H1 (cell line): Measurements from ENCODE around the gene CDK13. TPM values are rescaled to one million over a fixed set of nuclear protein-coding genes. Genes with fewer than 3 reads are reported as not detected.
A peak's percentile ranks its signal among the peaks of the same experiment; 100 is the strongest.

ENCODE experiments used
- CTCF ChIA-PET: fragments of 300-600 bp; sonication (Branson Sonifier 250); formaldehyde crosslinking; loops from one replicate; lab custom pipeline; 2021; ENCODE audit not compliant: partially characterized antibody; lab: Charles Lee
- POLR2A ChIA-PET: fragments of 300-600 bp; sonication (Branson Sonifier 250); formaldehyde crosslinking; loops from one replicate; lab custom pipeline; 2021; ENCODE audit warnings: inconsistent platforms; ENCODE audit not compliant: partially characterized antibody; lab: Charles Lee
- DNase-seq, 2 experiments: peaks; one replicate each; pipeline versions ENCODE4 v3.0.0 to v3.0.0-alpha.2; 2010 to 2022; ENCODE audit warnings: low spot score in 2 of 2, low read depth in 1 of 2, mixed read lengths in 1 of 2
- FAIRE-seq: peaks from 2 replicates; lab custom pipeline; 2011; peaks lifted over from hg19 to GRCh38; lab: Jason Lieb, UNC
- H2AFZ ChIP-seq: 2 replicates; pipeline ENCODE4 v1.8.1; 2012; ENCODE audit warnings: low read length, inconsistent platforms
- H2AK5ac ChIP-seq: 2 replicates; pipeline ENCODE4 v1.6.1; 2013; ENCODE audit warnings: low read depth, low read length
- H2BK120ac ChIP-seq: replicated peaks from 2 replicates; pipeline ENCODE3; 2013; ENCODE audit warnings: low read depth, low read length, inconsistent platforms
- H2BK12ac ChIP-seq: 2 replicates; pipeline ENCODE4 v1.6.1; 2013; ENCODE audit warnings: low read depth, low read length
- H2BK15ac ChIP-seq: 2 replicates; pipeline ENCODE4 v1.6.1; 2013; ENCODE audit warnings: low read length
- H2BK20ac ChIP-seq: 2 replicates; pipeline ENCODE4 v1.6.1; 2013; ENCODE audit warnings: low read length
- H2BK5ac ChIP-seq: 2 replicates; pipeline ENCODE4 v1.6.1; 2013; ENCODE audit warnings: low read depth, low read length
- H3K14ac ChIP-seq: 2 replicates; pipeline ENCODE4 v1.6.1; 2013; ENCODE audit warnings: inconsistent platforms; ENCODE audit not compliant: insufficient read length
- H3K18ac ChIP-seq: 2 replicates; pipeline ENCODE4 v1.6.1; 2013; ENCODE audit warnings: low read length; ENCODE audit errors: extremely low read depth
- H3K23ac ChIP-seq: 2 replicates; pipeline ENCODE4 v1.6.1; 2013; ENCODE audit warnings: inconsistent platforms; ENCODE audit not compliant: insufficient read length
- H3K23me2 ChIP-seq: 2 replicates; pipeline ENCODE4 v1.6.1; 2013; ENCODE audit warnings: low read depth, low read length
- H3K27ac ChIP-seq: 2 replicates; pipeline ENCODE4 v1.6.1; 2011; ENCODE audit warnings: low read depth, low read length, inconsistent platforms
- H3K27me3 ChIP-seq, 4 experiments: replicated peaks in 1 of 4; 1 replicate in 1 of 4; 2 replicates in 3 of 4; pipeline versions ENCODE4 v1.6.1 to v1.8.1; 2011 to 2013; ENCODE audit warnings: low read length in 3 of 4, mild to moderate bottlenecking in 3 of 4, inconsistent platforms in 2 of 4, mixed read lengths in 2 of 4, moderate library complexity in 1 of 4; ENCODE audit not compliant: control insufficient read depth in 3 of 4, insufficient read depth in 3 of 4; ENCODE audit errors: extremely low read depth in 1 of 4
- H3K36me3 ChIP-seq, 4 experiments: 2 replicates each; pipeline versions ENCODE4 v1.6.1 to v1.8.1; 2011 to 2013; ENCODE audit warnings: mild to moderate bottlenecking in 4 of 4, low read length in 3 of 4, moderate library complexity in 2 of 4, control low read depth in 1 of 4, inconsistent platforms in 1 of 4; ENCODE audit not compliant: insufficient read depth in 4 of 4, control insufficient read depth in 2 of 4
- H3K4ac ChIP-seq: replicated peaks from 2 replicates; pipeline ENCODE3; 2013; ENCODE audit warnings: low read length, low read depth, mixed read lengths, inconsistent platforms; ENCODE audit not compliant: insufficient read length
- H3K4me1 ChIP-seq, 4 experiments: replicated peaks in 1 of 4; 1 replicate in 1 of 4; 2 replicates in 3 of 4; pipeline versions ENCODE4 v1.6.1 to v1.8.1; 2011 to 2013; ENCODE audit warnings: low read length in 3 of 4, inconsistent platforms in 2 of 4, mixed read lengths in 1 of 4; ENCODE audit not compliant: insufficient read depth in 4 of 4, control insufficient read depth in 3 of 4
- H3K4me2 ChIP-seq, 2 experiments: 2 replicates each; pipeline versions ENCODE4 v1.6.1 to v1.8.1; 2011 to 2013; ENCODE audit warnings: low read depth in 2 of 2, low read length in 2 of 2, control low read depth in 1 of 2, inconsistent platforms in 1 of 2, mild to moderate bottlenecking in 1 of 2; ENCODE audit not compliant: insufficient read depth in 1 of 2
- H3K4me3 ChIP-seq, 4 experiments: fragments of 200-600, 300-600 bp in 1 of 4; sonication (generic), shearing (Covaris generic), sonication (Bioruptor Twin) in 1 of 4; 2 replicates each; pipeline versions ENCODE4 v1.5.1 to v1.8.1; 2011 to 2016; ENCODE audit warnings: low read length in 4 of 4, low read depth in 3 of 4, control low read depth in 2 of 4, inconsistent platforms in 2 of 4, mild to moderate bottlenecking in 2 of 4, mixed read lengths in 1 of 4, moderate library complexity in 1 of 4; ENCODE audit not compliant: insufficient read depth in 2 of 4; ENCODE audit errors: extremely low read depth in 1 of 4
- H3K56ac ChIP-seq: replicated peaks from 2 replicates; pipeline ENCODE3; 2013; ENCODE audit warnings: low read depth, mild to moderate bottlenecking, mixed read lengths, low read length, inconsistent platforms; ENCODE audit not compliant: insufficient read length
- H3K79me1 ChIP-seq: 2 replicates; pipeline ENCODE4 v1.6.1; 2013; ENCODE audit warnings: low read depth, low read length, control low read depth
- H3K79me2 ChIP-seq, 2 experiments: 2 replicates each; pipeline versions ENCODE4 v1.6.1 to v1.8.1; 2012 to 2013; ENCODE audit warnings: low read length in 2 of 2, mild to moderate bottlenecking in 2 of 2, inconsistent platforms in 1 of 2; ENCODE audit not compliant: insufficient read depth in 2 of 2, control insufficient read depth in 1 of 2
- H3K9ac ChIP-seq, 4 experiments: replicated peaks in 1 of 4; 1 replicate in 1 of 4; 2 replicates in 3 of 4; pipeline versions ENCODE4 v1.6.1 to v1.8.1; 2011 to 2013; ENCODE audit warnings: low read depth in 3 of 4, low read length in 3 of 4, control low read depth in 2 of 4, mild to moderate bottlenecking in 2 of 4, moderate library complexity in 2 of 4, inconsistent platforms in 1 of 4; ENCODE audit errors: extremely low read depth in 1 of 4
- H3K9me3 ChIP-seq, 2 experiments: 2 replicates each; pipeline versions ENCODE4 v1.6.1 to v1.8.1; 2012 to 2013; ENCODE audit warnings: mild to moderate bottlenecking in 2 of 2, moderate library complexity in 2 of 2, control low read depth in 1 of 2, inconsistent platforms in 1 of 2, low read depth in 1 of 2, low read length in 1 of 2, mixed read lengths in 1 of 2; ENCODE audit not compliant: insufficient read depth in 2 of 2
- H4K20me1 ChIP-seq, 2 experiments: replicated peaks in 1 of 2; 2 replicates each; pipeline versions ENCODE3 to v1.8.1; 2011 to 2013; ENCODE audit warnings: inconsistent platforms in 2 of 2, low read length in 2 of 2, mild to moderate bottlenecking in 1 of 2; ENCODE audit not compliant: insufficient read depth in 2 of 2, control insufficient read depth in 1 of 2
- H4K5ac ChIP-seq: 2 replicates; pipeline ENCODE4 v1.6.1; 2013; ENCODE audit warnings: low read length, low read depth, mixed read lengths, inconsistent platforms; ENCODE audit not compliant: insufficient read length
- H4K8ac ChIP-seq: 2 replicates; pipeline ENCODE4 v1.8.0; 2013; ENCODE audit warnings: mild to moderate bottlenecking, moderate library complexity, low read length, inconsistent platforms; ENCODE audit not compliant: insufficient read depth; ENCODE audit errors: extremely low read depth
- H4K91ac ChIP-seq: replicated peaks from 2 replicates; pipeline ENCODE3; 2013; ENCODE audit warnings: low read length, mixed read lengths, inconsistent platforms; ENCODE audit not compliant: insufficient read length
- BRCA1 ChIP-seq: IDR thresholded peaks from 2 replicates; pipeline ENCODE4 v1.6.1; 2012; ENCODE audit warnings: low read depth, low read length, improper control_type of control experiment
- CEBPB ChIP-seq: IDR thresholded peaks from 2 replicates; pipeline ENCODE4 v1.6.1; 2012; ENCODE audit warnings: low read depth, low read length
- CTCF ChIP-seq, 3 experiments: IDR thresholded peaks; 1 replicate in 2 of 3; 2 replicates in 1 of 3; pipeline versions ENCODE4 v1.5.1 to v1.6.1; 2011; ENCODE audit warnings: low read length in 3 of 3, mild to moderate bottlenecking in 3 of 3, inconsistent platforms in 2 of 3, low read depth in 1 of 3, moderate library complexity in 1 of 3; ENCODE audit not compliant: insufficient read depth in 1 of 3; ENCODE audit errors: control extremely low read depth in 1 of 3
- E2F6 ChIP-seq: IDR thresholded peaks from 2 replicates; pipeline ENCODE4 v1.6.1; 2012; ENCODE audit warnings: inconsistent platforms
- JUND ChIP-seq: IDR thresholded peaks from 2 replicates; pipeline ENCODE4 v1.6.1; 2011; ENCODE audit warnings: mild to moderate bottlenecking, improper control_type of control experiment, low read length
- NANOG ChIP-seq: IDR thresholded peaks from 2 replicates; pipeline ENCODE4 v1.6.1; 2011; ENCODE audit warnings: low read length, low read depth, mild to moderate bottlenecking, inconsistent platforms; ENCODE audit not compliant: insufficient read depth, poor library complexity, severe bottlenecking
- SP2 ChIP-seq: IDR thresholded peaks from 2 replicates; pipeline ENCODE4 v1.6.1; 2012; ENCODE audit warnings: mild to moderate bottlenecking, low read length, inconsistent platforms
- SUZ12 ChIP-seq: fragments of 200-600 bp; sonication (generic); IDR thresholded peaks from 2 replicates; pipeline ENCODE4 v1.6.1; 2012; ENCODE audit warnings: mild to moderate bottlenecking, inconsistent platforms, low read length, moderate library complexity, mixed read lengths
- TCF12 ChIP-seq: IDR thresholded peaks from 2 replicates; pipeline ENCODE4 v1.6.1; 2011; ENCODE audit warnings: low read depth, mild to moderate bottlenecking, low read length
- YY1 ChIP-seq: IDR thresholded peaks from 2 replicates; pipeline ENCODE4 v1.6.1; 2011; ENCODE audit warnings: low read depth, mild to moderate bottlenecking, low read length
- ZNF274 ChIP-seq: IDR thresholded peaks from 2 replicates; pipeline ENCODE4 v1.7.0; 2012; ENCODE audit warnings: low read length, borderline replicate concordance; ENCODE audit errors: extremely low read depth
- WGBS, 2 experiments: shearing (Covaris generic) in 1 of 2; methylation state at CpG; one replicate each; pipeline versions ENCODE4 v1.1.6 to v1.1.7; 2013 to 2015; ENCODE audit warnings: low lambda C conversion rate in 2 of 2, mixed read lengths in 2 of 2, inconsistent platforms in 1 of 2, low coverage in 1 of 2, missing lambda C conversion rate in 1 of 2; ENCODE audit not compliant: insufficient replicate concordance in 2 of 2, insufficient coverage in 1 of 2, insufficient read length in 1 of 2; ENCODE audit errors: extremely low coverage in 1 of 2, missing lambda C conversion rate in 1 of 2; 5-methylcytosine and 5-hydroxymethylcytosine counted together
- polyA plus RNA-seq, 7 experiments: library from polyadenylated mRNA; depleted of rRNA in 3 of 7; stranded (reverse) in 5 of 7; unstranded in 2 of 7; fragments of >200 nt in 5 of 7; fragments of 200-250 nt in 2 of 7; gene quantifications; 1 replicate in 5 of 7; 2 replicates in 1 of 7; 4 replicates in 1 of 7; pipeline versions ENCODE4 v1.2.1 to v1.2.3, GENCODE V29; 2011 to 2013; ENCODE audit warnings: missing spikeins in 2 of 7, mixed read lengths in 2 of 7
- total RNA-seq: library from RNA; stranded (reverse); fragmentation: NEBNext Ultra II Directional; extraction: Animal tissue kit (Norgen Biotek cat#: 25700); gene quantifications from 2 replicates; pipeline ENCODE4 v1.2.1, GENCODE V29; 2021

CDK13 gene
- total and polyA plus RNA-seq, 2 of the 8 experiments (the other 6 are each of a cell fraction or from before 2014, with no cell fraction given) = 22.6 to 49.5 TPM

- Histone ChIP-seq H3K79me2 (no peaks in the 10 kb centered on the region), H3K79me1 (no peaks in the 10 kb centered on the region), H3K4ac (peak overlapping the region; percentile 21), H4K5ac (no peak overlapping the region), H2AK5ac (no peak overlapping the region), H3K9ac (no peak overlapping the region), H3K56ac (no peak overlapping the region), H2BK5ac (no peak overlapping the region), H4K20me1 (no peaks in the 10 kb centered on the region), H2BK120ac (no peak overlapping the region), H3K4me3 (no peak overlapping the region), H2BK15ac (no peak overlapping the region), H3K36me3 (peaks cover 0 to 32% (median 0%) of the 10 kb centered on the region in 4 experiments; a peak in 3 of 8 replicates), H3K4me1 (no peaks in the 10 kb centered on the region; a peak in 1 of 7 replicates), H3K14ac (no peak overlapping the region), H3K9me3 (no peaks in the 10 kb centered on the region), H3K23me2 (no peaks in the 10 kb centered on the region; the same call in 1 of the 2 replicates), H4K8ac (no peak overlapping the region), H2AFZ (no peak overlapping the region), H3K4me2 (no peak overlapping the region), H3K18ac (no peak overlapping the region), H3K27me3 (no peaks in the 10 kb centered on the region), H2BK20ac (no peak overlapping the region), H3K27ac (no peak overlapping the region), H3K23ac (no peak overlapping the region), H4K91ac (no peak overlapping the region), H2BK12ac (no peak overlapping the region)
- no peak for DNase-seq
- 82% methylated on average over 4 of the region's 4 CpGs; no CpG with 5 or more reads in 1 of the 2 experiments for WGBS, 2 experiments
- CTCF ChIA-PET = interaction anchor here (1.4 to 1.6 kb wide), 2 partner anchors 11 to 24 kb away, joined by 4 to 5 read pairs; no protein-coding TSS in a partner anchor
- peak; percentile 19 for FAIRE-seq
- POLR2A ChIA-PET = interaction anchor here (0.7 to 1.2 kb wide), 3 partner anchors 9 to 54 kb away, joined by 3 to 4 read pairs (median 3); partner anchors contain the start of gene CDK13
- TF ChIP-seq CTCF (IDR thresholded peaks at IDR 0.05; ENCODE audit: control extremely low read depth in 1 of 3, insufficient read depth in 1 of 3, low read depth in 1 of 3, low read length in 3 of 3) (no peak), SUZ12 (no peak), NANOG (no peak), SP2 (no peak), E2F6 (no peak), BRCA1 (no peak), TCF12 (no peak), ZNF274 (no peak), CEBPB (no peak), YY1 (no peak), JUND (no peak)
Measured at GRCh38 chr7:40003597-40003996, 53.5 kb downstream of the CDK13 start.
